GM12874 (cell line): Measurements from ENCODE around the gene PLA2G3.

ENCODE experiments used
- TF ChIP-seq, protein P1 (sequence below): IDR thresholded peaks from 2 replicates; pipeline ENCODE4 v1.5.1; 2011; ENCODE audit warnings: low read depth, mild to moderate bottlenecking, control low read depth, low read length, moderate library complexity; ENCODE audit not compliant: insufficient read depth

The PLA2G3 gene

DNA sequence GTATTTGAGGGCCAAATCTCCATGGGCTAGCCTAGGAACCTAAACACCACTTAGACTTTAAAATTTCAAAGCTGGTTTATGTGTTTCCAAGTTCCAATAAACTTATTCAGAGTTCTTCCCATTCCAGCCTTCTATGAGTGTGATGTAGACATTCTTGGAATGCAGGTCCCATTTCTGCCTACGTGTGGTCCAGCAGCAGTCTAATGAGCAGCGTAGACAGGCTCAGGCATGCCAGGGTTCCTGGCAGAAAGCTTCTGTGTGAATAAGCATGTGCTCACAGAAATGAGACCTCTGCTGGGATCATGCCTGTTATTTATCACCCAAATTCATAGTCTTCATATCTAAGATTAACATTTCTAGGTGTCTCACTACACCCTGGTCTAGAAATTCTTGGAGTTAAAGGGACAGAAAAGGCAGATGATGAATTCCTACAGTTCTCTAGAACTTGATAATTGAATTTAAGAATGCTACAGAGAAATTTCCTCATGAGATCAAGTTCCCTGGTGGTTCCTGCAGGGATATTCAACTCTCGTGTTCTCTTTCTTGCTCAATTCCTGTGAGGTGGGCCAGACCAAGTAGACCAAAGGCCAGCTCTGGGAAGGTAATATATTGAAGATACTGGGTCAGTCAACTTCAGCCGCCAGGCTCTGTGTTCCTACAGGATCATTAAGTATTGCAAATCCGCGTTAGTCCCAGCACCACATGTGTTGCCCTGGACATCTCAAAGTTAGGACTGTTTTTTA is 37.3 kb upstream of the PLA2G3 start:
- TF ChIP-seq, protein P1, sequence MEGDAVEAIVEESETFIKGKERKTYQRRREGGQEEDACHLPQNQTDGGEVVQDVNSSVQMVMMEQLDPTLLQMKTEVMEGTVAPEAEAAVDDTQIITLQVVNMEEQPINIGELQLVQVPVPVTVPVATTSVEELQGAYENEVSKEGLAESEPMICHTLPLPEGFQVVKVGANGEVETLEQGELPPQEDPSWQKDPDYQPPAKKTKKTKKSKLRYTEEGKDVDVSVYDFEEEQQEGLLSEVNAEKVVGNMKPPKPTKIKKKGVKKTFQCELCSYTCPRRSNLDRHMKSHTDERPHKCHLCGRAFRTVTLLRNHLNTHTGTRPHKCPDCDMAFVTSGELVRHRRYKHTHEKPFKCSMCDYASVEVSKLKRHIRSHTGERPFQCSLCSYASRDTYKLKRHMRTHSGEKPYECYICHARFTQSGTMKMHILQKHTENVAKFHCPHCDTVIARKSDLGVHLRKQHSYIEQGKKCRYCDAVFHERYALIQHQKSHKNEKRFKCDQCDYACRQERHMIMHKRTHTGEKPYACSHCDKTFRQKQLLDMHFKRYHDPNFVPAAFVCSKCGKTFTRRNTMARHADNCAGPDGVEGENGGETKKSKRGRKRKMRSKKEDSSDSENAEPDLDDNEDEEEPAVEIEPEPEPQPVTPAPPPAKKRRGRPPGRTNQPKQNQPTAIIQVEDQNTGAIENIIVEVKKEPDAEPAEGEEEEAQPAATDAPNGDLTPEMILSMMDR = no peak

DNA sequence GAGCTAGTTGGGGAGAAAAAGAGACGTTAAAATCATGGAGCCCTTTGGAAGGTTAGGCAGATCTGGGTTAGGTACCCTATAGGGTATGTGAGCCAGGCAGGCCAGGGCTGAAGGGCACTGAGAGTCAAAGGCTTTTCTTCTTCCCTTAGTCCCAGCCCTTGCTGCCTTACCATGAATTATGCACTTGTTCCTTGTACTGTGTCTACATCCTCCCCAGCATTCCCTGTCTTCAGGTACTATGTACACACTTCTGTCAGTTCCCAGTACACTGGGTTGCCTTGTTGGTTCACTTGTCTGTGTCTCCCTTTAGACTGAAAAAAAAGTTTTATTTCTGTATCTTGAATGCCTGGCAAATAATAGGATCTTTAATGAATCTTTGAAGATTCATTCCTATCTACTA is 36.6 kb upstream of the PLA2G3 start:
- TF ChIP-seq, protein P1 = no peak

DNA sequence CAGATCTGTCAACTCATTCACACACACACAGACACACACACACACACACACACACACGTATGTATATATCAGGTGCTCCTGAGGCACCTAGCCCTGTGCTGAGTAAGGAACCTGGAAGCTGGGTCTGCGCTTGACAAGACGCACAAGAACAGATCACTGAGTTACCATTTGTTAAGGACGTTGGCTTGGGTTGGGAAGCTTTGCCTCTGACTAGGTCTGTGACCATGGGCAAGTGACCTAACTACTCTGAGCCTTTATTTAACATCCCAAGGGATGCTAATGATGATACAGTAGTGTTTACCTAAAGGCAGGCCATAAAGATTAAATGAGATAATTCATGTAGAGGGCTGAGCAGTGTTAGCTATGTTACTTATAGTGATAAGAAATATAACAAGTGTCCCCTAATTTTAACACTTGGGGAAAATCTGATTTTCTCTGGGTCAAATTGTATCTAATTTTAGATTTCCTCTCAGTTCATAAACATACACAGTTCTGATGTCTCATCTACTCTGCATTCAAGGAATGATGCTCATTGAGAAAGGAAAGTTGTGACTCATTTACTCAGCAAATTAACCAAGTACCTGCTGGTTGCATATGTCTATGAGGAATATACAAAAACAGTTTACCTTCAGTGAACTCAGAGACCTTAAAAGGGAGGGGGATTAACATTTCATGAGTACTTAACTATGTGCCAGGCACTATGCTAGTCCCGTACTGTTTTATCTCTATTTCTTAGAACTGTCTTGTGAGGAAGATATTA is 33.3 kb upstream of the PLA2G3 start:
- TF ChIP-seq, protein P1 = no peak

DNA sequence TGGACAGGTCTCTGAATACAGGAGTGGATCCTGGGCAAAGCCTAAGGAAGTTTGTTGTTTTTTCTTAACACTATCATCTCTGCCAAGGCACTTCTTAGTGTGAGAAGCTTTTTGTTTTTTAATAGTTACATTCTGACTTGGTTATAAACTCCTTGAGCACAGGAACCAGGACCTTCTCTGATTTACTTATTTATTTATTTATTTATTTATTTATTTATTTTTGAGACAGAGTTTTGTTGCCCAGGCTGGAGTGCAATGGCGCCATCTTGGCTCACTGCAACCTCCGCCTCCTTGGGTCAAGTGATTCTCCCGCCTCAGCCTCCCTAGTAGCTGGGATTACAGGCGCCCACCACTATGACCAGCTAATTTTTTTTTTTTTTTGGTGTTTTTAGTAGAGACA is 30.7 kb upstream of the PLA2G3 start:
- TF ChIP-seq, protein P1 = no peak

DNA sequence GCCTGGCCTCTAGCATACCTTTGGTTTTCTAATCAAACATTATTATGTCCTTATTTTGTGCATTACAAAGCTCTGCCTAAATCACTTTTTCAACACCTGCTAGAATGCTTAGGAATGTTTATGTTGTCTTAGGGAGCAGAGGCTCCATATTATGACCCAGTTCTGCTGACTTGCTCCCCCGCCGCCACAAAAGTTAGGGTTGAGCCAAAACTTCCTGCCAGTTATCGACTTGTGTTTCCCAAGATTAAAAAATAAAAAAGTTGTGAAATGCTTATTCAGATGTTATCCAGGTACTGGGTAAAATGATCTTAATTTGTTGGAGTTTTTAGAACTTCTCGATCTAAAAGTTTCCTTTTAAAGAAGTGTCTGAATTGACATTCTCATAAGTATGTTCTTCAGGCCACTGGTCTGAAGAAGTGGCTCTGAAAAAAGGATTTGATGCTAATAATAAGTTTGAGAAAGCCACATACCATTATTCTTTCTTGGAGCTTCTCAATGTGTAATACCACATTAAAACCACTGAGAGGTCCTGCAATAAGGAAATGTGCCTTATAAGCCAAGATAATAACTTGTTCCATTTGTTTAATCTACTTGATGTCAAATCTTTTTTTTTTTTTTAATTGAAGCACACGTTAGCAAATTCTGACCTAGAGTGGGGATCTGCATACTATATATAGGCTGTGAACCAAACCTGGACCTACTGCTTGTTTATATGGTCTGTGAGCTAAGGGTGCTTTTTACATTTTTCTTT is 21.9 kb upstream of the PLA2G3 start:
- TF ChIP-seq, protein P1 = no peak

DNA sequence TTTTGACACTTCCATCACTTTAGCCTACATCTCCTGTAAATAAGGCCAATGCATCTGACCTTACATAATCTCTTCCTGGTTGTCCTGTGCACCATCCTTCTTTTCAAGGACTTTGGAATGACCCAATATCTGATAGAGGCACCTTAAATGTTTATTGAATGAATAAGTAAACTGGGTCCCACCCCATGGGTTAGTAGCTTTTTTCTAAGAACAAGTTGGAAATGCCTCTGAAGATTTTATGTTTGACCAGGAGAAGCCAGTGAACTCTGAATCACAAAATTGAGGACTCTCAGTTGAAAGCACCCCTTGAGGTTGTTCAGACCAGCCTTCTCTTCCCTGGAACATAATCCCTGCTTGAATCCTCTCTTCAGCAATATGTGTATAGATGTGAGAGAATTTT is 21.1 kb upstream of the PLA2G3 start:
- TF ChIP-seq, protein P1 = no peak

DNA sequence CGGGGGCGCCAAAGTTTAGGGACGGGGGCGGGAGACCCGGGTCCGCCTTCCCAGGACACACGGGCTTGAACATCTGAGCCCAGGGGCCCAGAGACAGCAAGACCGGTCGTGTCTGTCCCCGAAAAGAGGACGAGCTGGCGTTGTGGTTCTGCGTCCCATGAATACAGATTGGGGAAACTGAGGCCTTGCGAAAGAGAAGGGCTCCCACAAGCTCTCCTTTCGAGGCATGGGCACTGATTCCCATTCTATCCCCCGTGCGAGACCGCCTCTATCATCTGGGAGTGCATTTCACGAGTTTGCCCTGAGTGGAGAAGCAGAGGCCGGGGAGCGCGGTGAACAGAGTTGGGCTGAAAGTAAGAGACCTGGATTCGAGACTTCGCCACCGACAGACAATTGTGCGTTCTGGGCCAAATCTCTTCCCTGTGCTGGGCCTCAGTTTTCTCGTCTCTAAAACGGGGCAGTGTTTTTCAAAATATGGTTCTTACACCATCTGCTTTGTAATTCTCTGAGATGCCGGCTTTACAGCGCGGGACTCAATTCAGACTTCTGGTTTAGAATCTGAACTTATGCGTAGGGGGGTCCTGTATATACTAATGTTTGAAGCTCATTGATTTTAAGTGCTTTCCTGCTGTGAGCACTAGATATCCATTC is 20.1 kb upstream of the PLA2G3 start:
- TF ChIP-seq, protein P1 = no peak
